GM18951 (cell line): ENCODE data around the gene LRWD1.

Source experiments
- POLR2A ChIP-seq: IDR thresholded peaks from 4 replicates; pipeline ENCODE4 v1.6.1; 2011; ENCODE audit warnings: mild to moderate bottlenecking; ENCODE audit not compliant: insufficient read length, insufficient read depth; ENCODE audit errors: extremely low read depth
- in situ Hi-C: fragments of 300-500 bp; cut with MboI; formaldehyde crosslinking; loops from one replicate; pipeline ENCODE4 v1.12.0; 2022; ENCODE audit warnings: low sequenced_read_pairs, mixed read lengths, inconsistent platforms; ENCODE audit not compliant: unreplicated experiment

LRWD1 gene

DNA sequence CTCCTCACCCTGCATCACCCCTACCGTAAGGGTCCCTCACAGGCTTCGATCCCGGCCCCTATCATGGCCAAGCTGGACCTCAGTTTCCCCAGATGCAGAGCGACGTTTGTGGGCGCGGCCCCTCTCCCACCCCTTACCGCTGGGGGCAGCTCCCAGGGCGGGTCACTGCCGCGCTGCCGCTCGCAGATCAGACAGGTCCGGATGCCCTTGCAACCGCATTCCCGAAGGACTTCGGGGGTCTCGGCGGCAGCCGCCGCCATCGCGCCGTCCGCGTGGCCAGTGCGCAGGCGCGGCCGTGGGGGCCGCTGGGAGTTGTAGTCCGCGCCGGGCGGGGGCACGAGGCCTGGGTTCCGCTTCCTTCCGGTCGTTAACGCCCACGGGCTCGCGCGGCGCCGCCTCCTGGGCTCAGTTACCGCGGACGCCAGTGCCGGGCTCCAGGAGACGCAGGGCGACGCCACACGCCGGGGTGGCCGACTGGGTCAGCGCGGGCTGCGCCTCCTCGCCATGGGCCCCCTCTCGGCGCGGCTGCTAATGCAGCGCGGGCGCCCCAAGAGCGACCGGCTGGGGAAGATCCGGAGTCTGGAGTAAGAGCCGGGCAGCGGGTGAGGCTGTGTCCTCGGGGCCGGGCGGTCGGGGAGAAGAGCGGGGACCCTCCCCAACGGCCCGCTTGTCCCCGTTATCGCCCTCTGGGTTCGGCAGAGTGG, at the start of gene LRWD1, which contains the start of gene ALKBH4:
LRWD1 (plus strand) TSS at position 408 of the 704 bp plus-strand sequence; CDS start at position 505, 97 bp downstream.
ALKBH4 (minus strand) TSS at position 287 of the 704 bp plus-strand sequence; CDS start at position 260, 27 bp downstream.
- in situ Hi-C loops, result loop anchor here (10.0 kb wide), 1 partner anchor 180 kb away; the partner anchor contains the start of gene SH2B2
- TF ChIP-seq POLR2A, result peak; percentile 84

DNA sequence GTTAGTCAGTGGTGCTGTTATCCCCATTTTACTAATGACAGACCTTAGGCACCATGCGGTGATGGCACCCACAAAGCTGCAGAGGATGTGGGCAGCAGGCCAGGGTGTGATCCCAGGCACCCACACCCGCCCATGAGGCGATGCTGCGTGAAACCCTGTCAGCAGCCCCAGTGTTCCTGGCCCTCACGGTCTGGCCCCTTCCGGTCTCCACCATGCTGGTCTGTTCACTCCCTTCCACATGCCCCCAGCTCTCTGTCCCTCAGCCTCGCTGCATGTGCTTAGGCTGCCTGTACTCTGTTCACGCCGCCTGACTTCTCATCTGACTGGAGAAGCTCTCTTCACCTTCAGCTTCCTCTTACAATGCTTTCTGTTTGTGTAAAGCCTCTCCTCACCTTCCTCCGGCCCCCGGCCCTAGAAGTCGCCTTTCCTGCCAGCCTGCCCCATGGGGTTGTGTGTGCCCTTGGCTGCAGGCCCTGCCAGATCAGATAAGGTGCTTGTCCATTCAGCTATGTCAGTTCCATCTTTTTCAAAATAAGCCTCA, 49.0 kb upstream of the LRWD1 start:
- peak; percentile 29 for TF ChIP-seq POLR2A
- in situ Hi-C loops, result no loop called here

DNA sequence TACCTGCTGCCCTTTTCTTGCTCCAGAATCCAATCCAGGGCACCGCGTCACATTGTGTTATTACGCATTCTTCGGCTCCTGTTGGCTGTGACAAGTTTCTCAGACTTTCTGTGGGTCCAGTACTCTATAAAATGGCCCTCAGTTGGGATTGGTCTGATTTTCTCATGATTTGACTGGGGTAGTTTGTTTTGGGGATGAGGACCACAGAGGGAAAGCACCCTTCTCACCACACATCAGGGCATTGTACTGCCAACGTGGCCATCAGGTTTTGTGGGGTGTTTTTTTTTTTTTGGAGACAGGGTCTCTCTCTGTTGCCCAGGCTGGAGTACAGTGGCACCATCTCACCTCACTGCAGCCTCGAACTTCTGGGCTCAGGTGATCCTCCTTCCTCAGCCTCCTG, 48.4 kb upstream of the LRWD1 start:
- in situ Hi-C loops, result no loop called here
- no peak for TF ChIP-seq POLR2A

DNA sequence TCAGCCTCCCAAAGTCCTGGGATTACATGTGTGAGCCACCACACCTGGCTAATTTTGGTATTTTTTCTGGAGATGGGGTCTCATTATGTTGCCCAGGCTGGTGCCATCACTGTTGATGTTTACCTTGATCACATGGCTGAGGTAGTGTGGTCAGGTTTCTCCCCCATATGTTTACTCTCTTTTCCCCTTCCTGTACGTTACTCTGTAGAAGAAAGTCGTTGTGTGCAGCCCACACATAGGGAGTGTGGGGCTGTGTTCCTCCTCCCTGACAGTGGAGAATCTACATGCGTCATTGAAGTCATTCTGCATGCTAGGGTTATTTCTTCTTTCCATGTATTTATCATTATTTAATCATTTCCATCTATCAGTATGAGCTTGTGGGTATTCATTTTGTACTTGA, 47.7 kb upstream of the LRWD1 start:
- TF ChIP-seq POLR2A, result no peak
- in situ Hi-C loops, result no loop called here

DNA sequence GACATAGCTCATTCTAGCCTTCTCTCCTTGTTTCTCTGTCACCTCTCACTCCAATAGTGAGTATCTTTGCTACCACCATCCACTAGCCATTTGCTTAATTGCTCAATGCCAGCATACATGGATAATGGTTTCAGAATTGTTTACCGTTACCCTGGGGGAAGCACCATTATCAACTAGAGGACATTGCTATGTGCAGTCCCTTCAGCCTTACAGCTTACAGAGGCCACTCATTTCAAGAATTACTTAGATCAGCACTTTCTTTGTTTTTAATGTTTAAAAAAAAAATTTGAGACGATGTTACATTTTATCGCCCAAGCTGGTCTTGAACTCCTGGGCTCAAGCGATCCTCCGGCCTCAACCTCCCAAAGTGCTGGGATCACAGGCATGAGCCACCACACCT, 46.2 kb upstream of the LRWD1 start:
- in situ Hi-C loops, result no loop called here

DNA sequence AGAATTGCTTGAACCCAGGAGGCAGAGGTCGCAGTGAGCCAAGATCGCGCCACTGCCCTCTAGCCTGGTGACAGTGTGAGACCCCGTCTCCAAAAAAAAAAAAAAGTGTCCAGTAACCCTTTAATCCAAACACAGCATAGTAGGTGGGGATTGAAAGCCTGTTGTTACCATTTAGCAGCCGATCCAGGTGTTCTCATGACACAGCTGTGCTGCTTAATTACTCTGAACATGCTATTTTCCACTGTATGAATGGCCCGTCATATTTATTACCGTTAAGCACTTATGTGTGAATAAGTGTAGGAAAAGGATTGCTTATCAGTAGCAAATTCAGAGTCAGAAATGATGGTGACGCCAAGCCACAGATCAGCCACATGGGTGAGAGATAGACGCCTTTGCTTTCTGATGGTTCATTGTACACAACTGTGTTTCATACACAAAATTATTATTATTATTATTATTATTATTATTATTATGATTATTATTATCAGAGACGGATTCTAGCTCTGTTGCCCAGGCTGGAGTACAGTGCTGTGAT, 43.0 kb upstream of the LRWD1 start:
- in situ Hi-C loops, result no loop called here
- no peak for TF ChIP-seq POLR2A

More for the DNA sequence above, 46.2 kb upstream of the LRWD1 start:
- TF ChIP-seq POLR2A, result no peak

DNA sequence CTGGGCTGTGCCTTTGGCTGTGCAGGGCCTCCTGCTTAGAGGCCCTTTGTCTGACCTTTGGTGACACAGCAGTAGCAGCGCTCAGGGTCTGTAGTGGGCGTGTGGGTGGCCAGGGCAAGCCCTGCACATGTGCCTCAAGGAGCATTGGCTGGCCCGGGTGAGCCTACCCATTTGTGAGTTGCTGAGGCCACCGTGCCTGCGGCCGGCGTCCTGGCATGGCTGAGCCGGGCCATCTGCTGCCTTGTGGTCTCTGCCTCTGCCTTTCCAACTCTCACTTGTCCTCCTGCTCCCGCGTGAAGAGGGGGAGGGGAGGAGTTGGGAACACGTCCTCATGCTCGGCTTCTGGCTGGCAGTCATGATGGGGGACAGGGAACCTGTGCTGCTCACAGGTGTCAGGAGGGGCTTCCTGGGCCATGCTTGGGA, 40.6 kb upstream of the LRWD1 start:
- in situ Hi-C loops, result no loop called here
- no peak for TF ChIP-seq POLR2A

DNA sequence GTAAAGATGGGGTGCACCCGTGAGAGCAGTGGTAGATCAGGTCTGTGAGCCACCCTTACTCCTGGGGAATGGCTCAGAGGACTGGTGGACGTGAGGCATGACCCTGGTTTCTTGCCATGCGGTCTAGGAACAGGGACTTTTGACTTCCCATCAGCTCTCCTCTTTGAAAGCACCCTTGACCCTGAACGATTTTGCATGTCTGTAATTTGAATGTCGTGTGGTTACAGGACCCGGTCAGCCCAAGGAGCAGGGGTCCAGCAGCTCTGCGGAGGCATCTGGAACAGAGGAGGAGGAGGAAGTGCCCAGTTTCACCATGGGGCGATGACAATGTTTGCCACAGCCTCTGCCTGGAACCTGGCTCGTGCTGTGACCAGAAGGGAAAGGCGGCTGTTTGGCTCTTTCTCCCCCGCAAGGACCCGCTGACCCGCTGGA, 40.0 kb upstream of the LRWD1 start:
- peak; percentile 51 for TF ChIP-seq POLR2A
- in situ Hi-C loops, result no loop called here

DNA sequence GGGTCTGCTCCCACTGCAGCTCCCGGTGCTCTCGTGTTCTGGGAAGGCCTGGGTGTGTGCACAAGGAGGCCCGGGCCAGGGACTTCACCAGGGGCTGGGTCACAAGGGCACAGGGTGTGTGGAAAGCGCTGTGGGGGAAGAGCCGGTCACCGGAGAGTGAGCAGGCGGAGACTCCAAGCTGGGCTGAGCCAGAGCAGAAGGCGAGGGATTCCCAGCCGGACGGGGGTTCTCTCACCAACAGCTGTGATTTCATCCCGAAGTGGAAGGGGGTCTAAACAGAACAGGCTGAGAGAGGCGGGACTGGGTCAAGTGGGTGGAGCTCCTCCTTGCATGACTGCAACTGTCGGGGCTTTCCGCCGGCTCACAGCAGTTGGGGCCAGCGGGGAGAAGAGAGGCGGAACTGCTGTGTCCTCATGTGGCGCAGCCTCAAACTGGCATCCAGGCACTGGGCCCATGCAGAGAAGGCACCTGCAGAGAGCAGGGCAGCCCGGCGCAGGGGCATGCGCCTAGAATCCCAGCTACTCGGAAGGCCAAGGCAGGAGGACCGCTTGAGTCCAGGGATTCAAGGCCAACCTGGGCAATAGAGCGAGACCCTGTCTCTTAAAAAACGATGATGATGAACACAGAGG, 39.0 kb upstream of the LRWD1 start:
- peak; percentile 87 for TF ChIP-seq POLR2A
- in situ Hi-C loops, result no loop called here

DNA sequence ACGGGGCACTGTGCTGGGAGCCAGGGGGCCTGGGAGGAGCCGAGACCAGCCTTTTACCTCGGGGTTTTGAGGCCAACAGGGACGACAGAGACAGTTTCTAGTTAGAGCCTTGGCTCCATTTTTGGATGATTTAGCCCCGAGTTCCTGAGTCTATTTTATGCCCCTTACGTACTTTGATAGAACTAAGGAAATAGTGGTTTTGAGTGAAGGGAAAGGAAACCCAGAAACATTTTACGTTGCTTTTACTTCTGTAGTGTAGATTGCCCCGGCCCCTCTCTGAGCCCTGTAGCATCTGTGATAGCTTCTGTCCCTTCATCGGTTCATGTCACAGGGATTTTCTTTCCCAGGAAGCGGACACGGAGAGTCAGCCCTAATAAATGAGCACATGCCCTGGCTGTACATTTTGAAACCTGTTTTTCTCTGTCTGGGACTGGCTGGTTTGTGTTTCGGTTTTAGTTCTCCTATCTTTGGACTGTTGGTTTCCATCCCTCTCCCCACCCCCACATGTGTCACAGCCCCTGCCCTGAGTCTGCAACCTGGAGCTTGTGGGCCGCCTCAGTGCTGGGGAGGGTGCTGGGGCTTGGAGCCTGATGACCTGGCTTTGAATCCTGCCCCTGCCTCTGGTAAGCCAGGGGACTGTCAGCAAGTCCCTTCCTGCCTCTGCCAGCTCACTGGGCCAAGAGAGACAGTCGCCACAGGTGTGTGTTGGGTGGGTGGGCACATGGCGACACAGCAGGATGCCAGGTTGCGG, 38.3 kb upstream of the LRWD1 start:
- in situ Hi-C loops, result no loop called here
- no peak for TF ChIP-seq POLR2A

DNA sequence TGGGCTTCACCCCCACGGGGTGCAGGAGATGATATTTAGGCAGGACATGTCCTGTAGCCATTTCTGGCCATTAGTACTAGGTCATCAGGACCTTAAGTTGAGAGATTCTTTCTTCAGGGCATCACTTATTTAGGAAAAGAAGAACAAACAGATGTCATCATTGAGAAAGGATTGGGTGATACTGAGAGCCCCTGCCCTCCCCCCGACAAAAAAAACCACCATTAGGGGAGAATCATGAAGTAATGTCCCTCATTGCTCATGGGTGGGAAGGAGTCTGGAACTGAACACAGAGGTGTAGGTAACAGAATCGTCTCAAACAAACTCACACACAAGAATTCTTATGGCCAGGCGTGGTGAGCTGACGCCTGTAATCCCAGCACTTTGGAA, 37.8 kb upstream of the LRWD1 start:
- in situ Hi-C loops, result no loop called here

DNA sequence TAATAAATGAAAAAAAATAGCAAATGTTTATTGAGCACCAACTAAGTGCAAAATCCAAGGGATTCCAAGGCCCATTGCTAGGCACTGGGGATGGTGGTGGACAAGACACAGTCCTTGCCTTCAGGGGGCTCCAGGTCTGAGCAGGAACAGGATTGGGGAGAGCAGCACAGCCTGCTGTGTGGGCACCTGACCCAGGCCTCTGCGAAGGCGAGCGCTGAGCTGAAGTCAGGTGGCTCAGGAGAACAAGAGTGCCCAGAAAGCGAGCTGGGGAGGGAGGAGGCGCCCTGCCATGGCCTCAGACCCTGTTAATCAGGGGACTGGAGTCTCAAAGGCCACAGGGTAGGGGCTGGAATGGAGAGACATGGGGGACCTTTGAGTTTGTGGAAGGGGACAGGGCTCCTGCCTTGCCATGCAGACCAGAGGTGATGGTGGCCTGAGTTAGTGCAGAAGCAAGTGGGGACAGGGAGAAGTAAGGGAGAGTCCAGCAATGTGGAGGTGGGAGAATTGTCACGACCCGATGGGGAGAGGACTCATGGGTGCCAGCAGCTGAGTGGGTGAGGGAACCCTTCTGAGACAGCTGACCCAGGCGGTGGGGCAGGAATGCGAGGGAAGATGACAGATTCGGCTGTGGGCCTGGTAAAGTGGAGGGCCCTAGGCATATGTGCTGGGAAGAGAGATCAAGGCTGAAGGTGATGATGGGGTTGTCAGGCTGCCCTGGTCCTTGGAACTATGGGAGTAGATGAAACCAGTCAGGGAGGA, 35.5 kb upstream of the LRWD1 start:
- no peak for TF ChIP-seq POLR2A
- in situ Hi-C loops, result no loop called here

More for the DNA sequence above, 37.8 kb upstream of the LRWD1 start:
- TF ChIP-seq POLR2A, result no peak
